Activated naive CD8-positive, alpha-beta T cell (primary cell): ENCODE data around the gene MAST4.

Experiments used
- H3K27ac Mint-ChIP-seq: one replicate; pipeline ENCODE4 v1.8.0; 2021; ENCODE audit warnings: mixed read lengths
- H3K27me3 Mint-ChIP-seq: one replicate; pipeline ENCODE4 v1.8.0; 2021; ENCODE audit warnings: mixed read lengths
- H3K36me3 Mint-ChIP-seq: one replicate; pipeline ENCODE4 v1.8.0; 2021; ENCODE audit warnings: mixed read lengths
- H3K4me1 Mint-ChIP-seq: one replicate; pipeline ENCODE4 v1.8.0; 2021; ENCODE audit warnings: low read depth, mixed read lengths
- H3K4me3 Mint-ChIP-seq: one replicate; pipeline ENCODE4 v1.8.0; 2021; ENCODE audit warnings: mild to moderate bottlenecking, mixed read lengths
- H3K9me3 Mint-ChIP-seq: one replicate; pipeline ENCODE4 v1.8.0; 2021; ENCODE audit warnings: low read depth, mixed read lengths

The MAST4 gene

GRCh38 chr5:66892716-66893115 is 296.5 kb downstream of the MAST4 start:
- Mint-ChIP-seq H3K36me3 (no peaks in the 10 kb centered on the region), H3K4me1 (peaks cover 1% of the 10 kb centered on the region), H3K27ac (no peak overlapping the region), H3K4me3 (no peak overlapping the region), H3K27me3 (no peaks in the 10 kb centered on the region), H3K9me3 (no peaks in the 10 kb centered on the region)

GRCh38 chr5:66894480-66895240 is 298.5 kb downstream of the MAST4 start:
- Mint-ChIP-seq H3K36me3 (no peaks in the 10 kb centered on the region), H3K27ac (no peak overlapping the region), H3K4me1 (no peaks in the 10 kb centered on the region), H3K4me3 (no peak overlapping the region), H3K27me3 (peaks cover 3% of the 10 kb centered on the region), H3K9me3 (no peaks in the 10 kb centered on the region)

GRCh38 chr5:66896171-66896570 is 300.0 kb downstream of the MAST4 start:
- no peak overlapping the region for H3K4me3 Mint-ChIP-seq
- no peak overlapping the region for H3K27ac Mint-ChIP-seq
- H3K27me3 Mint-ChIP-seq: peaks cover 4% of the 10 kb centered on the region
- H3K36me3 Mint-ChIP-seq: no peaks in the 10 kb centered on the region
- no peaks in the 10 kb centered on the region for H3K9me3 Mint-ChIP-seq
- no peaks in the 10 kb centered on the region for H3K4me1 Mint-ChIP-seq

- H3K4me3 Mint-ChIP-seq: no peak overlapping the region
- no peak overlapping the region for H3K27ac Mint-ChIP-seq
- peaks cover 4% of the 10 kb centered on the region for H3K27me3 Mint-ChIP-seq
- H3K9me3 Mint-ChIP-seq: no peaks in the 10 kb centered on the region
- no peaks in the 10 kb centered on the region for H3K36me3 Mint-ChIP-seq
- no peaks in the 10 kb centered on the region for H3K4me1 Mint-ChIP-seq
Measured at GRCh38 chr5:66897356-66897755, 301.2 kb downstream of the MAST4 start.

- no peak overlapping the region for H3K4me3 Mint-ChIP-seq
- no peaks in the 10 kb centered on the region for H3K36me3 Mint-ChIP-seq
- no peaks in the 10 kb centered on the region for H3K4me1 Mint-ChIP-seq
- no peaks in the 10 kb centered on the region for H3K9me3 Mint-ChIP-seq
- no peak overlapping the region for H3K27ac Mint-ChIP-seq
- peaks cover 4% of the 10 kb centered on the region for H3K27me3 Mint-ChIP-seq
Measured at GRCh38 chr5:66898241-66898995, 302.2 kb downstream of the MAST4 start.

- no peaks in the 10 kb centered on the region for H3K9me3 Mint-ChIP-seq
- peaks cover 6% of the 10 kb centered on the region for H3K27me3 Mint-ChIP-seq
- H3K4me1 Mint-ChIP-seq: no peaks in the 10 kb centered on the region
- H3K27ac Mint-ChIP-seq: no peak overlapping the region
- H3K36me3 Mint-ChIP-seq: no peaks in the 10 kb centered on the region
- H3K4me3 Mint-ChIP-seq: no peak overlapping the region
Measured at GRCh38 chr5:66903218-66903617, 307.0 kb downstream of the MAST4 start.

- Mint-ChIP-seq H3K27me3 (peaks cover 6% of the 10 kb centered on the region), H3K4me1 (no peaks in the 10 kb centered on the region), H3K9me3 (no peaks in the 10 kb centered on the region), H3K27ac (no peak overlapping the region), H3K4me3 (no peak overlapping the region), H3K36me3 (no peaks in the 10 kb centered on the region)
Measured at GRCh38 chr5:66903709-66904108, 307.5 kb downstream of the MAST4 start.

- Mint-ChIP-seq H3K27me3 (peaks cover 6% of the 10 kb centered on the region), H3K4me1 (no peaks in the 10 kb centered on the region), H3K9me3 (no peaks in the 10 kb centered on the region), H3K27ac (no peak overlapping the region), H3K4me3 (no peak overlapping the region), H3K36me3 (no peaks in the 10 kb centered on the region)
Measured at GRCh38 chr5:66904189-66904588, 308.0 kb downstream of the MAST4 start.

GRCh38 chr5:66906021-66906420 is 309.8 kb downstream of the MAST4 start:
- Mint-ChIP-seq H3K27ac (no peak overlapping the region), H3K9me3 (no peaks in the 10 kb centered on the region), H3K4me1 (no peaks in the 10 kb centered on the region), H3K4me3 (no peak overlapping the region), H3K27me3 (peaks cover 2% of the 10 kb centered on the region), H3K36me3 (no peaks in the 10 kb centered on the region)

- Mint-ChIP-seq H3K27ac (no peak overlapping the region), H3K9me3 (no peaks in the 10 kb centered on the region), H3K4me1 (no peaks in the 10 kb centered on the region), H3K4me3 (no peak overlapping the region), H3K36me3 (no peaks in the 10 kb centered on the region), H3K27me3 (peaks cover 2% of the 10 kb centered on the region)
Measured at GRCh38 chr5:66908230-66908629, 312.0 kb downstream of the MAST4 start.

- H3K4me3 Mint-ChIP-seq: no peak overlapping the region
- no peaks in the 10 kb centered on the region for H3K36me3 Mint-ChIP-seq
- H3K4me1 Mint-ChIP-seq: no peaks in the 10 kb centered on the region
- H3K27ac Mint-ChIP-seq: no peak overlapping the region
- H3K27me3 Mint-ChIP-seq: no peaks in the 10 kb centered on the region
- H3K9me3 Mint-ChIP-seq: no peaks in the 10 kb centered on the region
Measured at GRCh38 chr5:66909364-66909763, 313.2 kb downstream of the MAST4 start.

GRCh38 chr5:66912787-66913186 is 316.6 kb downstream of the MAST4 start:
- Mint-ChIP-seq H3K27ac (no peak overlapping the region), H3K9me3 (no peaks in the 10 kb centered on the region), H3K4me1 (no peaks in the 10 kb centered on the region), H3K27me3 (peaks cover 2% of the 10 kb centered on the region), H3K36me3 (no peaks in the 10 kb centered on the region), H3K4me3 (no peak overlapping the region)

- H3K4me3 Mint-ChIP-seq: no peak overlapping the region
- no peaks in the 10 kb centered on the region for H3K4me1 Mint-ChIP-seq
- H3K9me3 Mint-ChIP-seq: no peaks in the 10 kb centered on the region
- H3K27ac Mint-ChIP-seq: no peak overlapping the region
- peaks cover 2% of the 10 kb centered on the region for H3K27me3 Mint-ChIP-seq
- H3K36me3 Mint-ChIP-seq: no peaks in the 10 kb centered on the region
Measured at GRCh38 chr5:66915531-66915930, 319.3 kb downstream of the MAST4 start.

- no peaks in the 10 kb centered on the region for H3K9me3 Mint-ChIP-seq
- H3K27ac Mint-ChIP-seq: no peak overlapping the region
Measured at GRCh38 chr5:66922881-66923280, 326.7 kb downstream of the MAST4 start.

GRCh38 chr5:66923457-66923856 is 327.3 kb downstream of the MAST4 start:
- Mint-ChIP-seq H3K9me3 (no peaks in the 10 kb centered on the region), H3K36me3 (no peaks in the 10 kb centered on the region), H3K4me1 (no peaks in the 10 kb centered on the region), H3K27ac (no peak overlapping the region), H3K4me3 (no peak overlapping the region), H3K27me3 (no peaks in the 10 kb centered on the region)

More at GRCh38 chr5:66922881-66923280, 326.7 kb downstream of the MAST4 start:
- Mint-ChIP-seq H3K4me1 (no peaks in the 10 kb centered on the region), H3K36me3 (no peaks in the 10 kb centered on the region), H3K4me3 (no peak overlapping the region), H3K27me3 (no peaks in the 10 kb centered on the region)
